GM10248 (cell line): ENCODE results near the gene ZBTB7B.
A peak's percentile ranks its signal among the peaks of the same experiment; 100 is the strongest.
"Not testable (repeated sequence)": the region's sequence is repeated elsewhere in the genome, so short reads cannot be mapped to it uniquely, and the experiment has no call there.

Experiments used
- CTCF ChIA-PET: fragments of 300-600 bp; sonication (Branson Sonifier 250); formaldehyde crosslinking; extraction: SDS; loops from one replicate; lab custom pipeline; 2021; ENCODE audit warnings: antibody characterized with exemption; lab: Yijun Ruan, JAX
- POLR2A ChIA-PET: fragments of 350-650 bp; sonication (Branson Sonifier 250); formaldehyde crosslinking; extraction: SDS; loops from one replicate; lab custom pipeline; 2020; ENCODE audit warnings: antibody characterized with exemption; lab: Yijun Ruan, JAX
- DNase-seq: peaks from one replicate; pipeline ENCODE4 v3.0.0; 2012; ENCODE audit errors: extremely low spot score
- TF ChIP-seq, protein P1 (sequence below): IDR thresholded peaks from 2 replicates; pipeline ENCODE4 v1.5.1; 2012; ENCODE audit warnings: mild to moderate bottlenecking, low read depth; ENCODE audit errors: extremely low read depth, missing control alignments, control extremely low read depth

Gene ZBTB7B

GRCh38 chr1:154974102-154974807 is 28.3 kb upstream of the ZBTB7B start, which contains the start of gene CKS1B:
Gene CKS1B, plus strand, starts transcription at chr1:154974681. Its CDS starts 65 bp downstream, at chr1:154974746.
- ChIA-PET CTCF (interaction anchor here (0.7 to 5.3 kb wide), 14 partner anchors 9 to 111 kb away, joined by 3 to 51 read pairs (median 4); partner anchors contain the start of genes ADAM15 and PYGO2), POLR2A (interaction anchor here (0.7 to 2.4 kb wide), 6 partner anchors 10 to 118 kb away, joined by 3 to 11 read pairs (median 8); partner anchors contain the start of genes FLAD1 and PBXIP1)
- TF ChIP-seq, protein P1, sequence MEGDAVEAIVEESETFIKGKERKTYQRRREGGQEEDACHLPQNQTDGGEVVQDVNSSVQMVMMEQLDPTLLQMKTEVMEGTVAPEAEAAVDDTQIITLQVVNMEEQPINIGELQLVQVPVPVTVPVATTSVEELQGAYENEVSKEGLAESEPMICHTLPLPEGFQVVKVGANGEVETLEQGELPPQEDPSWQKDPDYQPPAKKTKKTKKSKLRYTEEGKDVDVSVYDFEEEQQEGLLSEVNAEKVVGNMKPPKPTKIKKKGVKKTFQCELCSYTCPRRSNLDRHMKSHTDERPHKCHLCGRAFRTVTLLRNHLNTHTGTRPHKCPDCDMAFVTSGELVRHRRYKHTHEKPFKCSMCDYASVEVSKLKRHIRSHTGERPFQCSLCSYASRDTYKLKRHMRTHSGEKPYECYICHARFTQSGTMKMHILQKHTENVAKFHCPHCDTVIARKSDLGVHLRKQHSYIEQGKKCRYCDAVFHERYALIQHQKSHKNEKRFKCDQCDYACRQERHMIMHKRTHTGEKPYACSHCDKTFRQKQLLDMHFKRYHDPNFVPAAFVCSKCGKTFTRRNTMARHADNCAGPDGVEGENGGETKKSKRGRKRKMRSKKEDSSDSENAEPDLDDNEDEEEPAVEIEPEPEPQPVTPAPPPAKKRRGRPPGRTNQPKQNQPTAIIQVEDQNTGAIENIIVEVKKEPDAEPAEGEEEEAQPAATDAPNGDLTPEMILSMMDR, result no peak
- peak; percentile 93 for DNase-seq

DNA sequence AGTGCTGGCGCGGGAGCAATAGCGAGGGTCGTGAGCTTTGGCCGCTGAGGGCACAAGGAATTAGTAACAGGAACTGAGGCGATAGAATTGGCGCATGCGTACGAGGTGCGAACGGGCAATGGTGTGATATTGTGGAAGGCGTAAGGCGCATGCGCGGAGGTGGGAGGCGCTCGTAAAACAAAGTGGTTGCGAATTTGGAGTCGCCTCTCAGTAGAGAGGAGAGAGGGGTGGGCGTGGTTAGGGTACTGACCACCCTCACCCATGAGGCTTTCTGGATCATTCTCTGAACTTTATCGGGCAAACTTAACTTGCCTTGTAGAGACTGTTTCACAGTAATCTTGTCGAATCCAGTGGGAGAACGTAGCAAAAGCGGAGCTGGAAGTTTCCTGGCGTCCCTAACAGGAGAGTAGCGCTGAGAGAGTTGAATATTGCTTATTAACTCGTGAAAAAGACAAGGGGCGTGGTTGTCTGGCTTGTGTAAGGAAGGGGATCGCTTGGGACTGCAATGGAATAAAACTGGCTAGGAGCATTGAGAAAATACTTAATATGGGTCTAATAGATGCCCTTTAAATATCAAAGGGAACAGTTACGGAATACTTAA is 27.7 kb upstream of the ZBTB7B start:
- TF ChIP-seq, protein P1, result no peak
- CTCF ChIA-PET, result interaction anchor here (1.0 to 1.6 kb wide), 4 partner anchors 13 to 55 kb away, joined by 3 to 6 read pairs (median 3); no protein-coding TSS in a partner anchor
- peak; percentile 89 for DNase-seq
- POLR2A ChIA-PET, result interaction anchor here (0.6 to 2.4 kb wide), 3 partner anchors 9 to 177 kb away, joined by 3 to 8 read pairs (median 6); partner anchors contain the start of gene FLAD1

GRCh38 chr1:154975409-154976059 is 27.1 kb upstream of the ZBTB7B start:
- TF ChIP-seq, protein P1, result no peak
- ChIA-PET CTCF (interaction anchor here (1.0 to 1.6 kb wide), 5 partner anchors 13 to 21 kb away, joined by 3 to 4 read pairs (median 4); partner anchors contain the start of gene PYGO2), POLR2A (interaction anchor here (0.6 to 2.4 kb wide), 2 partner anchors 35 to 176 kb away, joined by 3 to 6 read pairs; no protein-coding TSS in a partner anchor)
- DNase-seq, result peak; percentile 57

- CTCF ChIA-PET, result interaction anchor here (1.2 kb wide), 1 partner anchor 21 kb away, joined by 5 read pairs; no protein-coding TSS in a partner anchor
- DNase-seq, POLR2A ChIA-PET: not testable (repeated sequence)
Observed at GRCh38 chr1:154977762-154978161, 24.8 kb upstream of the ZBTB7B start.

DNA sequence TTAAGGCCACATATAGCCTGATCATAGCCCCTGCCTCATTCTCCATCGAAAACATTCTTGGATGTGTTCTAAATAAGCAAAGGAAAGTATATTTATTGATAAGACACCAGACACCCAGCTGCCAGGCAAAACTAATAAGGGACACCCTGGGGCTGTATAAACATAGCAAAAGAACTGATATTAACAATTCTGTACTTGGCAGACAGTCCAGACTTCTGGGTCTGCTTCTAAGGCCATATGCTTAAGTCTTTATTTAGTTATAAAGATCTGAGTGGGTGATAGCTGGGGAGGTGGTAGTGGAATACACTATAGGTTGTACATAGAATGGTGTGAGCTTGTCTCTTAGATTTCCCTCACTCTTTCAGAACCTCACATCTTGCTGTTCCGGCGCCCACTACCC is 24.2 kb upstream of the ZBTB7B start:
- DNase-seq, result no peak
- TF ChIP-seq, protein P1, result no peak
- CTCF ChIA-PET, result interaction anchor here (1.0 to 1.8 kb wide), 3 partner anchors 17 to 418 kb away, joined by 4 to 5 read pairs (median 5); no protein-coding TSS in a partner anchor
- POLR2A ChIA-PET, result no interaction called here

DNA sequence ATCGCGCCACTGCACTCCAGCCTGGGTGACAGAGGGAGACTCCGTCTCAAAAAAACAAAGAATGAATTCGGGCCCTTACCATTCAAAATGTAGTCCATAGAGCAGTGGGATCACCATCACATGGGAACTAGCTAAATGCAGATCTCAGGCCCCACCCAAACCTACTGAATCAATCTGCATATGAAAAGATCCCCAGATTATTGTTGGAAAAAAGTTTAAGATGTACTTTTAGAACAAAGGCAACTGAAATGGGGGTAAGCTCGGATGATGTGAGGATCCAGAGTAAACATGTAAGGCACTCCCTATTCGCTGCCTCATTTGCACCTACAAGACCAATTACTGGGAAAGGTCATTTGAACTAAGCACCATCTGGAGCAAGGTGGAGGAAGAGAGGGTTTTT is 20.3 kb upstream of the ZBTB7B start:
- TF ChIP-seq, protein P1, result no peak
- POLR2A ChIA-PET, result no interaction called here

More for the DNA sequence above, 20.3 kb upstream of the ZBTB7B start:
- CTCF ChIA-PET, result interaction anchor here (0.7 to 6.4 kb wide), 6 partner anchors 11 to 41 kb away, joined by 3 to 43 read pairs (median 8); partner anchors contain the start of gene LENEP
- no peak for DNase-seq
